K562 (cell line): ENCODE measurements around the gene STON2. TPM values are rescaled to one million over a fixed set of nuclear protein-coding genes. Genes with fewer than 3 reads are reported as not detected.

Experiments used
- FOXA1 ChIP-seq: fragments of 450-650 bp; IDR thresholded peaks from 2 replicates; pipeline ENCODE4 v1.6.1; 2016; ENCODE audit warnings: mild to moderate bottlenecking, borderline replicate concordance
- MCM2 ChIP-seq: fragments of 450-650 bp; IDR thresholded peaks from 2 replicates; pipeline ENCODE4 v1.6.1; 2017; ENCODE audit warnings: low read depth, mild to moderate bottlenecking
- MEIS2 ChIP-seq: fragments of 450-650 bp; IDR thresholded peaks from 2 replicates; pipeline ENCODE4 v1.6.1; 2014; ENCODE audit warnings: mild to moderate bottlenecking; ENCODE audit not compliant: partially characterized antibody
- NR2F6 ChIP-seq: fragments of 450-650 bp; formaldehyde crosslinking; IDR thresholded peaks from 2 replicates; pipeline ENCODE4 v1.4.0; 2020; ENCODE audit warnings: mild to moderate bottlenecking
- TCF7L2 ChIP-seq: fragments of 150-350 bp; IDR thresholded peaks from 2 replicates; pipeline ENCODE4 v1.6.1; 2016; ENCODE audit warnings: low read depth, mild to moderate bottlenecking, low read length, moderate library complexity
- ZNF785 ChIP-seq: fragments of 250-450 bp; sonication (Bioruptor Pico); IDR thresholded peaks from 2 replicates; pipeline ENCODE4 v1.4.0; 2020; ENCODE audit warnings: mild to moderate bottlenecking
- polyA plus RNA-seq, 8 experiments: library from polyadenylated mRNA; depleted of rRNA in 4 of 8; stranded (reverse) in 5 of 8; unstranded in 3 of 8; fragments of >200 nt; fragmentation: Nextera tagmentation in 2 of 8; fragmentation: Illumina TruSeq in 1 of 8; extraction: Ambion mirVana in 2 of 8; extraction: Trizol in 1 of 8; gene quantifications; 2 replicates each; pipeline versions ENCODE4 v1.2.1 to v1.2.3, GENCODE V29; 2011 to 2014; ENCODE audit warnings: inconsistent platforms in 1 of 8, missing spikeins in 1 of 8
- total RNA-seq, 7 experiments: library from RNA; depleted of rRNA in 6 of 7; stranded (reverse); fragments of >200 nt in 6 of 7; fragmentation: Illumina TruSeq in 2 of 7; extraction: Trizol in 2 of 7; gene quantifications; 2 replicates each; pipeline versions ENCODE4 v1.2.1 to v1.2.3, GENCODE V29; 2011 to 2021; ENCODE audit warnings: low replicate concordance in 1 of 7
- TF ChIP-seq, protein P1 (sequence below): fragments of 250-450 bp; sonication (Bioruptor Pico); IDR thresholded peaks from 2 replicates; pipeline ENCODE4 v1.4.0; 2020; ENCODE audit warnings: borderline replicate concordance
- TF ChIP-seq, protein P2 (sequence below): fragments of 250-450 bp; sonication (Bioruptor Pico); IDR thresholded peaks from 2 replicates; pipeline ENCODE4 v1.8.0; 2022; ENCODE audit warnings: moderate library complexity, mild to moderate bottlenecking, inconsistent platforms
- TF ChIP-seq, protein P3 (sequence below): IDR thresholded peaks from 2 replicates; pipeline ENCODE4 v1.6.1; 2011; ENCODE audit not compliant: insufficient read length; ENCODE audit errors: extremely low read depth
- TF ChIP-seq, protein P4 (sequence below), 3 experiments: IDR thresholded peaks in 2 of 3; conservative IDR thresholded peaks in 1 of 3; 2 replicates each; pipeline ENCODE4 v1.5.1; 2011 to 2012; ENCODE audit warnings: low read length in 3 of 3, mild to moderate bottlenecking in 3 of 3, control low read depth in 2 of 3, improper control_type of control experiment in 1 of 3, inconsistent platforms in 1 of 3, low read depth in 1 of 3, mixed read lengths in 1 of 3, moderate library complexity in 1 of 3; ENCODE audit not compliant: insufficient read depth in 2 of 3

Gene STON2
- total and polyA plus RNA-seq, 9 of the 15 experiments (the other 6 are each of a cell fraction or from before 2014, with no cell fraction given): 7.8 to 99.3 (median 53.5) TPM

DNA sequence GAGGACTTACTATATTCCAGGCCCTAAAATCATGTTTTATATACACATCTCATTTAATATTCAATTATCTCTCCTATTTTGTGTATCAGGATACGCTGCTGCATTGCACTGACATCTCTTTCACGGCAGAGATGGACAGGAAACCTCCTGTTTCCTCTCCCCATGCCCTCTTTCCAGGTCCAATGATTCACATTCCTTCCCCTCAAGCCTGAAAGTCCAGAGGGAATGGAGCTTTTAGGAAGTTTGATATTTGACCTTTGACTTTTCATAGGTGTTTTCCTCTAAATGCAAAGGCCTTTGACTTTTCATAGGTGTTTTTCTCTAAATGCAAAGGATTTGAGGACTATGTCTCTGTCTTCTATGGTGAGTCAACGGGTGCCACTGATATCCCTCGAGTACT is 89.5 kb downstream of the STON2 start (continued):
- TF ChIP-seq, protein P1, sequence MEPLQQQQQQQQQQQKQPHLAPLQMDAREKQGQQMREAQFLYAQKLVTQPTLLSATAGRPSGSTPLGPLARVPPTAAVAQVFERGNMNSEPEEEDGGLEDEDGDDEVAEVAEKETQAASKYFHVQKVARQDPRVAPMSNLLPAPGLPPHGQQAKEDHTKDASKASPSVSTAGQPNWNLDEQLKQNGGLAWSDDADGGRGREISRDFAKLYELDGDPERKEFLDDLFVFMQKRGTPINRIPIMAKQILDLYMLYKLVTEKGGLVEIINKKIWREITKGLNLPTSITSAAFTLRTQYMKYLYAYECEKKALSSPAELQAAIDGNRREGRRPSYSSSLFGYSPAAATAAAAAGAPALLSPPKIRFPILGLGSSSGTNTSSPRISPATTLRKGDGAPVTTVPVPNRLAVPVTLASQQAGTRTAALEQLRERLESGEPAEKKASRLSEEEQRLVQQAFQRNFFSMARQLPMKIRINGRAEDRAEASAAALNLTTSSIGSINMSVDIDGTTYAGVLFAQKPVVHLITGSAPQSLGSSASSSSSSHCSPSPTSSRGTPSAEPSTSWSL (CRISPR knock-in tag): no peak
- no peak for TF ChIP-seq TCF7L2
- TF ChIP-seq FOXA1: no peak
- no peak for TF ChIP-seq NR2F6 (CRISPR knock-in tag)
- TF ChIP-seq, protein P2, sequence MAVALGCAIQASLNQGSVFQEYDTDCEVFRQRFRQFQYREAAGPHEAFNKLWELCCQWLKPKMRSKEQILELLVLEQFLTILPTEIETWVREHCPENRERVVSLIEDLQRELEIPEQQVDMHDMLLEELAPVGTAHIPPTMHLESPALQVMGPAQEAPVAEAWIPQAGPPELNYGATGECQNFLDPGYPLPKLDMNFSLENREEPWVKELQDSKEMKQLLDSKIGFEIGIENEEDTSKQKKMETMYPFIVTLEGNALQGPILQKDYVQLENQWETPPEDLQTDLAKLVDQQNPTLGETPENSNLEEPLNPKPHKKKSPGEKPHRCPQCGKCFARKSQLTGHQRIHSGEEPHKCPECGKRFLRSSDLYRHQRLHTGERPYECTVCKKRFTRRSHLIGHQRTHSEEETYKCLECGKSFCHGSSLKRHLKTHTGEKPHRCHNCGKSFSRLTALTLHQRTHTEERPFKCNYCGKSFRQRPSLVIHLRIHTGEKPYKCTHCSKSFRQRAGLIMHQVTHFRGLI (CRISPR knock-in tag): no peak
- no peak for TF ChIP-seq MEIS2
- TF ChIP-seq, protein P3, sequence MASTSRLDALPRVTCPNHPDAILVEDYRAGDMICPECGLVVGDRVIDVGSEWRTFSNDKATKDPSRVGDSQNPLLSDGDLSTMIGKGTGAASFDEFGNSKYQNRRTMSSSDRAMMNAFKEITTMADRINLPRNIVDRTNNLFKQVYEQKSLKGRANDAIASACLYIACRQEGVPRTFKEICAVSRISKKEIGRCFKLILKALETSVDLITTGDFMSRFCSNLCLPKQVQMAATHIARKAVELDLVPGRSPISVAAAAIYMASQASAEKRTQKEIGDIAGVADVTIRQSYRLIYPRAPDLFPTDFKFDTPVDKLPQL: no peak
- TF ChIP-seq, protein P4, sequence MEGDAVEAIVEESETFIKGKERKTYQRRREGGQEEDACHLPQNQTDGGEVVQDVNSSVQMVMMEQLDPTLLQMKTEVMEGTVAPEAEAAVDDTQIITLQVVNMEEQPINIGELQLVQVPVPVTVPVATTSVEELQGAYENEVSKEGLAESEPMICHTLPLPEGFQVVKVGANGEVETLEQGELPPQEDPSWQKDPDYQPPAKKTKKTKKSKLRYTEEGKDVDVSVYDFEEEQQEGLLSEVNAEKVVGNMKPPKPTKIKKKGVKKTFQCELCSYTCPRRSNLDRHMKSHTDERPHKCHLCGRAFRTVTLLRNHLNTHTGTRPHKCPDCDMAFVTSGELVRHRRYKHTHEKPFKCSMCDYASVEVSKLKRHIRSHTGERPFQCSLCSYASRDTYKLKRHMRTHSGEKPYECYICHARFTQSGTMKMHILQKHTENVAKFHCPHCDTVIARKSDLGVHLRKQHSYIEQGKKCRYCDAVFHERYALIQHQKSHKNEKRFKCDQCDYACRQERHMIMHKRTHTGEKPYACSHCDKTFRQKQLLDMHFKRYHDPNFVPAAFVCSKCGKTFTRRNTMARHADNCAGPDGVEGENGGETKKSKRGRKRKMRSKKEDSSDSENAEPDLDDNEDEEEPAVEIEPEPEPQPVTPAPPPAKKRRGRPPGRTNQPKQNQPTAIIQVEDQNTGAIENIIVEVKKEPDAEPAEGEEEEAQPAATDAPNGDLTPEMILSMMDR (IDR thresholded peaks at IDR 0.05 in 2 of 3, conservative IDR thresholded peaks at IDR 0.05 in 1 of 3; ENCODE audit: insufficient read depth in 2 of 3, low read depth in 1 of 3, low read length in 3 of 3): no peak
- TF ChIP-seq MCM2: no peak
- TF ChIP-seq ZNF785 (CRISPR knock-in tag): no peak
